NCI-H2029 (cell line): ENCODE data around the gene KDELR3.

ENCODE experiments used
- DNase-seq: peaks from one replicate; lab custom pipeline; 2025; lab: John Stamatoyannopoulos, UW

The KDELR3 gene

GRCh38 chr22:38440747-38441350 lies 27.0 kb upstream of the KDELR3 start:
- no peak for DNase-seq

- DNase-seq: no peak
Observed at GRCh38 chr22:38441620-38442287, 26.1 kb upstream of the KDELR3 start.

- no peak for DNase-seq
Observed at GRCh38 chr22:38442967-38443627, 24.8 kb upstream of the KDELR3 start.

DNA sequence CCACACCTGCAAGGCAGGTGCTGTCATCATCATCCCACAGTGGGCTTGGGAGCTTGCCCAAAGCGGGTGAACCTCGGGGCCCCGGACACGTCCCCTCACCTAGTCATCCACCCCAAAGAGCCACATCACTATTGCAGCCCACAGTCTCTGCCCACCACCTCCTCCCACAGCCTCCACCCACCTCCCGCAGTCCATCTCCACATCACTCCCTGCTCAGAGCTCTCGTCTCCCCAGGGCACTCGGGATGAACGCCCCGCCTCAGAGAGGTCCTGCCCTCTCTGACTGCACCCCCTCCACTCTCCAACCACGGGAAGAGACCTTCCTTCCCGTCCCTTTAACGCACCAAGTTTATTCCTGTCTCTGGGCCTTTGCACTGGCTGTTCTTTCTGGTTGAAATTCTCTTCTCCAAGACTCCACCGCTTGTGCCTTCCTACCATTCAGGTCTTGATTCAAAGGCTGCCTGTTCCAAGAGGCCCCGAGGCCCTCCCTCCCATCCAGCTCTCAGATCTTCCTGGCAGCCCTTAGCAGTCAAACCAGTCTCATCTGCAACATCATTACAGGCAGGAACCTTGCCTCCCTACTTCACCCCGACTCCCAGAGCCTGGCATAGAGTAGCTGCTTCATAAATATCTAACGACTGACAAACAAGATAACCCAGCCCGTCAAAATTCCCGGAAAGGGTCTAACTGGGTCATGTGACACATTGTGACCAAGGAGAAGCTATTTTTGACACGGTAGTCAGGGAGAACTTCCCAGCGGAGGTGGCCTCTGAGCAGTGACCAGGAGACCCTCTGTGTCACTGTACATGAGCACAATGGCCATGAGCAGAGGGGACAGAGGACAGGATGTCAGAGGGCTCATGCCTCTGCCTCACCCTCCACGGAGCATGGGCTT lies 24.0 kb upstream of the KDELR3 start:
- no peak for DNase-seq

DNA sequence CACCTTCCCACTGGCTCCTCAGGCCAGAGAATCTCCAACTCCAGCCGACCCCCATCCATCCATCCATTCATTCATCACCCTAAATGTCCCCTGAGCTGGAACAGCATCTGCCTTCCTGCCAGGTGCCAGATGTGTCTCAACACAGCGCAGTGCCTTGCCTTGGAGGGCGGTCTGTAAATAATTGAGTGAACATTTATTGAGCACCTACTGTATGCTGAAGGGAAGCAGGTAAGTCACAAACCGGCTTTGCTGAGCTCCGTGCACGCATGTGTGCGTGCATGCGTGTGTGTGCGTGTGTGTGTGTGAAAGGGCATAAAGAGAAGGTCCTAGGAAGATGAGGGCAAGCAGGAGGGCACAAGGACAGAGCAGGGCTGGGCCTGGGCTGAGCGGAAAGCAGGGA lies 23.1 kb upstream of the KDELR3 start:
- no peak for DNase-seq

- no peak for DNase-seq
Observed at GRCh38 chr22:38446018-38446601, 21.8 kb upstream of the KDELR3 start.

- DNase-seq: no peak
Observed at GRCh38 chr22:38448945-38449745, 18.8 kb upstream of the KDELR3 start.

- DNase-seq: no peak
Observed at GRCh38 chr22:38449776-38450175, 18.1 kb upstream of the KDELR3 start.

GRCh38 chr22:38450234-38450797 lies 17.6 kb upstream of the KDELR3 start:
- DNase-seq: no peak

- no peak for DNase-seq
Observed at GRCh38 chr22:38451404-38451803, 16.5 kb upstream of the KDELR3 start.

- DNase-seq: no peak
Observed at GRCh38 chr22:38451864-38452263, 16.0 kb upstream of the KDELR3 start.

DNA sequence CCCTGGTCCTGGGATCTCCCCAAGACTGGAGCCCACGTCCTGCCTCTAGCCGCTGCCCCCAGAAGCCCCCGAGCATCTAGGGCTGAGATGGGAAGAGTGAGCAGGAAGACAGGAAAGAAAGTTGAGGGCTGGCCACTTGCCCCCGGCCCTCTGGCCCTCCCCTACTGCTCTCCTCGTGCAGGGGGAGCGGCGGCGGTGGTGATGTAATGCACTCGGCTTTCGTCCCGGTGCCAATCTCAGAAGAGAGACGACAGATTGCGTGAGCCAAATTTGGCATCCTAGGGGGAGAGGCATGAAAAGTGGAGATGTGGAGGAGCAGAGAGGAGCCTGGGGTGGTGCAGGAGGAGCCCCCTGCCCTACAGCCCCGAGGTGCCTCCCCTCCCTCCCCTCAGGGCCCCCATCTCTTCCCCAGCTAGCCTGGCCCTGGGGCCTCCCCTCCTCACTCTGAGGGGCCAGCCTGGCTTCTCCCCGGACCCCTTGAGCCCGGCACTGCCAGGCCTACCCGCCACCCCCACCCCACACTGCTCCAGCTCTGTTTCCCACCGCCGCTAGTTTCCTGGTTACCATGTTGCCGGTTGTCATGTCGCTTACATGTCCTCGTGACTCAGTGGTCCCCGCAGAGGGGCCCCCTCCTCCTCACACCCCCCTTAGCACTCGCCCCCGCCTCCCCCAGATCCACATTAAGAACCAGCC lies 15.4 kb upstream of the KDELR3 start:
- DNase-seq: no peak

- no peak for DNase-seq
Observed at GRCh38 chr22:38453066-38453672, 14.7 kb upstream of the KDELR3 start.

GRCh38 chr22:38453996-38454352 lies 13.9 kb upstream of the KDELR3 start:
- DNase-seq: no peak

GRCh38 chr22:38454353-38455075 lies 13.4 kb upstream of the KDELR3 start:
- DNase-seq: no peak

DNA sequence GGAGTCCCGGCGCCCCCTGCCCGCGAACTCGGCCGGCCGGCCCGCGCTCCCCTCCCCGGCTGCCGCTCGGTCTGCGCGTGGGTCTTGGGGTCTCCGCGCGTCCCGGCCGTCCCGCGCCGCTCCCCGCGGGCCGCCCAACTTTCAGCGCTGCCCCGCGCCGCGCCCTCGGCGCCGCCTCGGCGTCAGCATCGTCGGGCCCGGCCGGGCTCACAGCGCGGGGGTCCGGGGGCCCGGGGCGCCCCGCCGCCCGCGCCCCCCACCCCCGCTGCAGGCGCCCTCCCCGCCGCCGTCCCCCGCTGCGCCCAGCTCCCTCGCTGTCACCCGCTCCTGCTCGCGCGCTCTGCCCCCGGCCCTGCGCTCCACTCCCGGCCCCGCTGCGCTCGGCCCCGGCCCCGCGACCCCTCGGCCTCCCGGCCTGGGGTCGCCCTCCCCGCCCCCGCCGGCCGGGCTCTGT lies 12.8 kb upstream of the KDELR3 start, which contains the start of gene KCNJ4:
Gene KCNJ4, minus strand, starts transcription at position 124 of the 454 bp plus-strand sequence. CDS start 27,067 bp downstream, outside the sequence.
- DNase-seq: no peak

DNA sequence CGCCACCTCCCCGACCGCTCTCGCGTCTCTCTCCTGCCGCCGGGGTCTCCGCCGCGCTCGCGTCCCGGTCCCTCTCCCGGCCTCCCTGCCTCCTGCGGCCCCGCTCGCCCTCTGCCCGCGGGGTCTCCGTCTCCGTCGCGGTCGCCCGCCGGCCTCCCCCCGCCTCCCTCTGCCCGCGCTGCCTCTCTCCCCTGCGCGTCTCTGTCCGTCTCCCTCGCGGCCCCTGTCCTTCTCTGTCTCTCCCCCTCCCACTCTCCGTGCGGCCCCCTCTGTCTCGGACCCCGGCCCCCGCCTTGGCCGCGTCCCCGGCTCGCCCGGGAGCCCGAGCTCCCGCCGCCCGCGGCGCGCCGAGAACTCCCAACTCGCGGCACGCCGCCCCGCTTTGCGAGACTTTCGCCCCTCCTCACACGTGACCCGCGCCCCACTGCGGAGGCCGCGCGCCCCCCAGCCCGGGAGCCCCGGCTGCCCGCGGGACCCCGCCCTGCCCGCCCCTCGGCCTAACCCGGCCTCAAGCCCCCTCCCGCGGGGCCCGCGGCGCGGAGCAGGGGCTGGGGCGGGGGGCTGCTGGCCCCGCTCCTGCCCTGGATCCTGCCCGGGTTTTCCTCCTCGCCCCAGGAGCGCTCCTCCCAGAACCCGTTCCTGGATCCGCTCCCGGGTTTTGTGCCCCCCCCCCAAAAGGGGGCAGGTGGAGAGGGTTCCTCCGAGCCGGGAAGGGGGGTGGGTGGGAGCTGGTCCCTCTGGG lies 12.2 kb upstream of the KDELR3 start:
- no peak for DNase-seq

- DNase-seq: no peak
Observed at GRCh38 chr22:38456272-38456835, 11.5 kb upstream of the KDELR3 start.
